Left lobe of liver (tissue), 2 donors: Measurements from ENCODE around the gene USP34. TPM values are rescaled to one million over a fixed set of nuclear protein-coding genes. Genes with fewer than 3 reads are reported as not detected.
"Not testable (repeated sequence)": the region's sequence is repeated elsewhere in the genome, so short reads cannot be mapped to it uniquely, and the experiment has no call there.

Experiments
- ATAC-seq: fragments of 200-7000 bp; cut with Tn5 transposase; one replicate; pipeline ENCODE4 v1.9.1; 2020; ENCODE audit warnings: mild to moderate bottlenecking, moderate library complexity
- DNase-seq: peaks from one replicate; pipeline ENCODE4 v3.0.0-alpha.2; 2020; ENCODE audit warnings: low spot score
- total RNA-seq: library from RNA; stranded (reverse); gene quantifications from one replicate; pipeline ENCODE4 v1.2.1, GENCODE V29; 2021
- donor health status: DM: no; HTN: no; CAD: no; lungs with moderate emphysema.
- donor health status: DM: no; HTN: yes; CAD: no.

Gene USP34
- total RNA-seq, 1 donor from 2014 or later: 37.0 TPM

- no peak for DNase-seq
- ATAC-seq: no peak
Observed at GRCh38 chr2:61165946-61166345, 304.9 kb downstream of the USP34 start.

GRCh38 chr2:61165082-61165481 is 305.8 kb downstream of the USP34 start:
- DNase-seq, ATAC-seq: not testable (repeated sequence)

- DNase-seq (peak; percentile 3), ATAC-seq (no peak)
Observed at GRCh38 chr2:61162721-61163120, 308.2 kb downstream of the USP34 start.

- DNase-seq (peak; percentile 15), ATAC-seq (no peak)
Observed at GRCh38 chr2:61161888-61162287, 309.0 kb downstream of the USP34 start, which contains the start of gene C2orf74. Gene C2orf74, plus strand, starts transcription at chr2:61162188. Its CDS starts 327 bp downstream, at chr2:61162515.

GRCh38 chr2:61158356-61158955 is 312.4 kb downstream of the USP34 start:
- ATAC-seq (peak; percentile 29), DNase-seq (peak; percentile 12)

- ATAC-seq: peak; percentile 93
Observed at GRCh38 chr2:61157371-61158003, 313.4 kb downstream of the USP34 start.

DNA sequence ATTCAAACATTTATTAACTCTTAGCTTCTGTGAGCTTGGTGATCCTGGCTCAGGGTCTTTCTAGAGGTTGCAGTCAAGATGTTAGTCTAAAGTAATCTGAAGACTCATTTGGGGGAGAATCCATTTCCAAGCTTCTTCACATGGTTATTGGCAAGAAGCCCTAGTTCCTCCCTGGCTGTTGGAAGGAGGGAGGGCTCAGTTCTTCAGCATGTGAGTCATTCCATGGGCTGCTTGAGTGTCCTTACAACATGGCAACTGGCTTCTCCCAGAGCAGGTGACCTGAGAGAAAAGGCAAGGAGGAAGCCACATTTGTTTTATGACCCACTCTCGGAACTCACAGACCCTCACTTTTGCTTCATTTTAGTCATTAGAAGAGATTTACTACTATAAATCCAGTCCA is 319.5 kb downstream of the USP34 start:
- ATAC-seq (no peak), DNase-seq (no peak)

More at GRCh38 chr2:61157371-61158003, 313.4 kb downstream of the USP34 start:
- peak; percentile 53 for DNase-seq

GRCh38 chr2:61149074-61149473 is 321.8 kb downstream of the USP34 start:
- DNase-seq: no peak
- ATAC-seq: no peak

DNA sequence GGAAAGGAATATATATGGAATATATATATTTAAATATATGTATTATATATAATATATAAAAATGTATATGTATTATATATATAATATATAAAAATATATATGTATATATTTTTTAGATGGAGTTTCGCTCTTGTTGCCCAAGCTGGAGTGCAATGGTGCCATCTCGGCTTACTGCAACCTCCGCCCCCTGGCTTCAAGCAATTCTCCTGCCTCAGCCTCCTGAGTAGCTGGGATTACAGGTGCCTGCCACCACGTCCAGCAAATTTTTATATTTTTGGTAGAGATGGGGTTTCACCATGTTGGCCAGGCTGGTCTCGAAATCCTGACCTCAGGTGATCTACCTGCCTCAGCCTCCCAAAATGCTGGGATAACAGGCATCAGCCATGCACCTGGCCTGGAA is 322.8 kb downstream of the USP34 start:
- DNase-seq, ATAC-seq: not testable (repeated sequence)

DNA sequence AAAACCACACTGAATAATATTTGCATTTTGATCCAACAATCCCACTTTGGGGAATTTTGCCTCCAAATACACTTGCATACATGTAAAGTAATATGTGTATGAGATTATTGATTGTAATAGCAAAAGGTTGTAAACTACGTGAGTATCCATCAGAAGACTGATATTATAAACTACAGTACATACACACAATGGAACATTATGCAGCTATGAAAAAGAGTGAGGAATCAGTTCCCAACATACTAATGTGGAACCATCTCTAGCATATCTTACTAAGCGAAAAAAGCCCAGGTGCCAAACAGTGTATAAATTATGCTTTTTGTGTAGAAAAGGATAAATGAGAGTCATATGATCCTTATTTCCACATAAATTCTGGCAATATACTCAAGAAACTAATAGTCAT is 324.9 kb downstream of the USP34 start:
- DNase-seq: no peak
- no peak for ATAC-seq

- DNase-seq: peak; percentile 98
- peak; percentile 98 for ATAC-seq
Observed at GRCh38 chr2:61144697-61145268, 326.1 kb downstream of the USP34 start.

GRCh38 chr2:61141151-61141550 is 329.7 kb downstream of the USP34 start:
- ATAC-seq (no peak), DNase-seq (no peak)

DNA sequence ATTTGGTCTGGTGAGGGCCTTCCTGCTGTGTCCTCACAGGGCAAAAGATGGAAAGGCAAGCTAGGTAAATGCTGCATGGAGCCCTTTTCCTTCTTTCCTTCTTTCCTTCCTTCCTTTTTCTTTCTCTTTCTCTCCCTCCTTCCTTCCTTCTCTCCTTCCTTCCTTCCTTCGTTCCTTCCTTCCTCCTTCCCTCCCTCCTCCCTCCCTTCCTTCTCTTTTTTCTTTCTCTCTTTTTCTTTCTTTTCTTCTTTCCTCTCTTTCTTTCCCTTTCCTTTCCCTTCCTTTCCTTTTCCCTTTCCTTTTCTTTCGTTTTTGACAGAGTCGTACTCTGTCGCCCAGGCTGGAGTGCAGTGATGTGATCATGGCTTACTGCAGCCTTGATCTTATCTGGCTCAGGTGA is 332.0 kb downstream of the USP34 start:
- ATAC-seq (no peak), DNase-seq (no peak)

Other genes with a start within 250 kb of the USP34 start
- 34.0 TPM for gene XPO1, start 67.3 kb upstream of the USP34 start, total RNA-seq